Prostate gland (tissue), 2 donors: ENCODE measurements around the gene CHST8.

ENCODE experiments used
- CTCF ChIP-seq, 4 experiments: fragments of 200-600 bp in 2 of 4; fragments of 450-650 bp in 2 of 4; sonication (generic) in 2 of 4; IDR thresholded peaks; 1 replicate in 3 of 4; 2 replicates in 1 of 4; pipeline ENCODE4 v1.5.1; 2016 to 2019; ENCODE audit warnings: antibody characterized with exemption in 4 of 4, mild to moderate bottlenecking in 2 of 4, moderate library complexity in 2 of 4
- POLR2A ChIP-seq: fragments of 450-650 bp; IDR thresholded peaks from one replicate; pipeline ENCODE4 v1.6.1; 2016; ENCODE audit warnings: antibody characterized with exemption, mild to moderate bottlenecking
- POLR2AphosphoS5 ChIP-seq: sonication (generic); formaldehyde crosslinking; IDR thresholded peaks from one replicate; pipeline ENCODE4 v1.6.1; 2017; ENCODE audit warnings: antibody characterized with exemption

- TF ChIP-seq CTCF (IDR thresholded peaks at IDR 0.05) (no peak), POLR2A (no peak), POLR2AphosphoS5 (no peak)
Observed at GRCh38 chr19:33721735-33722297, 100.1 kb downstream of the CHST8 start.
